K562 (cell line): ENCODE measurements around the gene GDF7. TPM values are rescaled to one million over a fixed set of nuclear protein-coding genes. Genes with fewer than 3 reads are reported as not detected.

Experiments
- ATAC-seq: fragments of 200-7000 bp; cut with Tn5 transposase; 3 replicates; pipeline ENCODE4 v1.9.1; 2020; ENCODE audit warnings: moderate library complexity
- BruUV-seq: library from RNA; stranded (reverse); fragments of 400-500 nt; replicated peaks from 2 replicates; lab custom pipeline; 2021; lab: Mats Ljungman, UMichigan
- CTCF ChIA-PET: fragments of 300-600 bp; formaldehyde crosslinking; extraction: SDS; loops from one replicate; lab custom pipeline; 2021; ENCODE audit warnings: low intra/inter-chr PET ratio; lab: Yijun Ruan, JAX
- POLR2A ChIA-PET: fragments of 300-600, 350-650 bp; sonication (Branson Sonifier 250); formaldehyde crosslinking; extraction: SDS; loops from one replicate; lab custom pipeline; 2021; ENCODE audit warnings: antibody characterized with exemption, inconsistent platforms; lab: Yijun Ruan, JAX
- DNase-seq, 4 experiments: peaks; one replicate each; pipeline versions ENCODE4 v3.0.0 to v3.0.0-alpha.2; 2011 to 2018; ENCODE audit warnings: low spot score in 3 of 4, mixed read lengths in 3 of 4; ENCODE audit errors: extremely low read depth in 1 of 4
- FAIRE-seq: peaks from 2 replicates; lab custom pipeline; 2011; peaks lifted over from hg19 to GRCh38; lab: Jason Lieb, UNC
- H2AFZ ChIP-seq: 2 replicates; pipeline ENCODE4 v1.6.0; 2011; ENCODE audit warnings: low read depth, low read length, control low read depth, inconsistent platforms
- H3K27ac ChIP-seq: fragments of 200-600 bp; 3 replicates; pipeline ENCODE4 v1.8.0; 2011; ENCODE audit warnings: low read depth, mild to moderate bottlenecking, control low read depth, inconsistent platforms, low read length, moderate library complexity, mixed read lengths; ENCODE audit errors: extremely low read depth
- H3K27me3 ChIP-seq, 2 experiments: fragments of 300-600 bp in 1 of 2; 2 replicates in 1 of 2; 3 replicates in 1 of 2; pipeline versions ENCODE4 v1.6.0 to v1.8.0; 2011; ENCODE audit warnings: inconsistent platforms in 2 of 2, low read length in 2 of 2, mild to moderate bottlenecking in 1 of 2, mixed read lengths in 1 of 2, moderate library complexity in 1 of 2; ENCODE audit not compliant: control insufficient read depth in 2 of 2, insufficient read depth in 2 of 2
- H3K36me3 ChIP-seq: fragments of 300-600 bp; 3 replicates; pipeline ENCODE4 v1.8.0; 2011; ENCODE audit warnings: mild to moderate bottlenecking, low read length, inconsistent platforms; ENCODE audit not compliant: control insufficient read depth, insufficient read depth
- H3K4me1 ChIP-seq, 2 experiments: fragments of 200-600 bp in 1 of 2; replicated peaks in 1 of 2; 2 replicates in 1 of 2; 3 replicates in 1 of 2; pipeline versions ENCODE4 v1.5.1 to v1.8.0; 2011; ENCODE audit warnings: inconsistent platforms in 2 of 2, low read length in 2 of 2, mild to moderate bottlenecking in 1 of 2, mixed read lengths in 1 of 2, moderate library complexity in 1 of 2; ENCODE audit not compliant: control insufficient read depth in 2 of 2, insufficient read depth in 2 of 2
- H3K4me2 ChIP-seq: 2 replicates; pipeline ENCODE4 v1.6.1; 2011; ENCODE audit warnings: low read length, control low read depth, inconsistent platforms, mixed read lengths; ENCODE audit not compliant: insufficient read depth
- H3K4me3 ChIP-seq: fragments of 200-600 bp; sonication (generic), shearing (Covaris generic); 2 replicates; pipeline ENCODE4 v1.5.1; 2016; ENCODE audit warnings: control low read depth, inconsistent platforms
- H3K79me2 ChIP-seq: fragments of 200-600 bp; 3 replicates; pipeline ENCODE4 v1.8.0; 2011; ENCODE audit warnings: low read length, inconsistent platforms; ENCODE audit not compliant: control insufficient read depth, insufficient read depth
- H3K9ac ChIP-seq, 2 experiments: 2 replicates each; pipeline versions ENCODE4 v1.6.0 to v1.6.1; 2011; ENCODE audit warnings: low read depth in 2 of 2, low read length in 2 of 2, control low read depth in 1 of 2, inconsistent platforms in 1 of 2, mild to moderate bottlenecking in 1 of 2, mixed read lengths in 1 of 2; ENCODE audit not compliant: insufficient read depth in 1 of 2
- H3K9me1 ChIP-seq: one replicate; pipeline ENCODE4 v1.6.0; 2011; ENCODE audit warnings: inconsistent platforms, mild to moderate bottlenecking, low read length, moderate library complexity; ENCODE audit not compliant: control insufficient read depth, insufficient read depth
- H3K9me3 ChIP-seq: replicated peaks from 2 replicates; pipeline ENCODE4 v1.5.1; 2011; ENCODE audit warnings: low read depth, low read length, inconsistent platforms; ENCODE audit not compliant: control insufficient read depth, insufficient read depth
- H4K20me1 ChIP-seq: replicated peaks from 2 replicates; pipeline ENCODE4 v1.6.1; 2011; ENCODE audit warnings: low read length, inconsistent platforms, mixed read lengths; ENCODE audit not compliant: control insufficient read depth, insufficient read depth
- BCLAF1 ChIP-seq, 2 experiments: fragments of 450-650 bp in 1 of 2; IDR thresholded peaks; 2 replicates each; pipeline ENCODE4 v1.6.1; 2011 to 2017; ENCODE audit warnings: low read depth in 2 of 2, antibody characterized with exemption in 1 of 2, borderline replicate concordance in 1 of 2, low read length in 1 of 2, mild to moderate bottlenecking in 1 of 2, mixed read lengths in 1 of 2; ENCODE audit not compliant: control insufficient read depth in 1 of 2
- ELF4 ChIP-seq: fragments of 450-650 bp; formaldehyde crosslinking; IDR thresholded peaks from 2 replicates; pipeline ENCODE4 v1.4.0; 2022; ENCODE audit warnings: missing genetic modification characterization
- ETV1 ChIP-seq: fragments of 450-650 bp; conservative IDR thresholded peaks from 2 replicates; pipeline ENCODE4 v1.6.1; 2016; ENCODE audit warnings: missing genetic modification characterization, control low read depth, low read depth, missing compliant biosample characterization
- FOS ChIP-seq: IDR thresholded peaks from 3 replicates; pipeline ENCODE4 v1.6.1; 2011; ENCODE audit not compliant: insufficient read length; ENCODE audit errors: extremely low read depth
- NCOA2 ChIP-seq, 2 experiments: fragments of 450-650 bp; IDR thresholded peaks; 2 replicates each; pipeline ENCODE4 v1.6.1; 2018; ENCODE audit warnings: mild to moderate bottlenecking in 2 of 2, moderate library complexity in 1 of 2; ENCODE audit not compliant: partially characterized antibody in 2 of 2
- PREB ChIP-seq: sonication (generic); formaldehyde crosslinking; IDR thresholded peaks from 2 replicates; pipeline ENCODE4 v1.8.1; 2023; ENCODE audit warnings: mild to moderate bottlenecking, missing genetic modification reagents
- RFX1 ChIP-seq: fragments of 450-650 bp; IDR thresholded peaks from 2 replicates; pipeline ENCODE4 v1.6.1; 2016; ENCODE audit warnings: mild to moderate bottlenecking, moderate library complexity
- ZNF23 ChIP-seq: fragments of 250-450 bp; sonication (Bioruptor Pico); IDR thresholded peaks from 2 replicates; pipeline ENCODE4 v1.4.0; 2020; ENCODE audit warnings: mild to moderate bottlenecking
- WGBS: fragments of 100-300 bp; shearing (Covaris generic); methylation state at CpG from one replicate; pipeline ENCODE4 v1.1.6; 2016; ENCODE audit warnings: low coverage, mixed read lengths; ENCODE audit not compliant: insufficient coverage; ENCODE audit errors: missing lambda C conversion rate; 5-methylcytosine and 5-hydroxymethylcytosine counted together
- in situ Hi-C: fragments of 300-500 bp; cut with MboI; formaldehyde crosslinking; loops from 4 replicates; pipeline ENCODE4 v1.15.0; 2018; ENCODE audit warnings: inconsistent platforms, mixed read lengths
- intact Hi-C: fragments of 100-400 bp; cut with micrococcal nuclease; formaldehyde crosslinking; loops from 2 replicates; pipeline ENCODE4 v1.14.2; 2022
- polyA plus RNA-seq, 8 experiments: library from polyadenylated mRNA; depleted of rRNA in 4 of 8; stranded (reverse) in 5 of 8; unstranded in 3 of 8; fragments of >200 nt; fragmentation: Nextera tagmentation in 2 of 8; fragmentation: Illumina TruSeq in 1 of 8; extraction: Ambion mirVana in 2 of 8; extraction: Trizol in 1 of 8; gene quantifications; 2 replicates each; pipeline versions ENCODE4 v1.2.1 to v1.2.3, GENCODE V29; 2011 to 2014; ENCODE audit warnings: inconsistent platforms in 1 of 8, missing spikeins in 1 of 8
- total RNA-seq, 7 experiments: library from RNA; depleted of rRNA in 6 of 7; stranded (reverse); fragments of >200 nt in 6 of 7; fragmentation: Illumina TruSeq in 2 of 7; extraction: Trizol in 2 of 7; gene quantifications; 2 replicates each; pipeline versions ENCODE4 v1.2.1 to v1.2.3, GENCODE V29; 2011 to 2021; ENCODE audit warnings: low replicate concordance in 1 of 7

GDF7 gene
- total and polyA plus RNA-seq, 9 of the 15 experiments (the other 6 are each of a cell fraction or from before 2014, with no cell fraction given), result 0.01 TPM; not detected in 7

GRCh38 chr2:20635113-20635510 is 31.8 kb upstream of the GDF7 start:
- Histone ChIP-seq H3K36me3 (no peaks in the 10 kb centered on the region), H4K20me1 (no peaks in the 10 kb centered on the region), H3K79me2 (no peaks in the 10 kb centered on the region), H3K9me3 (no peaks in the 10 kb centered on the region), H3K27me3 (no peaks in the 10 kb centered on the region), H3K9ac (no peak overlapping the region), H3K4me1 (peaks cover 0 to 13% of the 10 kb centered on the region in 2 experiments; a peak in 1 of 5 replicates), H3K4me3 (no peak overlapping the region), H3K27ac (no peak overlapping the region), H2AFZ (no peak overlapping the region), H3K9me1 (no peaks in the 10 kb centered on the region), H3K4me2 (no peak overlapping the region)
- intact Hi-C loops (loop anchor here (1.0 to 10.0 kb wide), 2 partner anchors 192 to 380 kb away; no protein-coding TSS in a partner anchor), in situ Hi-C loops (loop anchor here (5.0 to 10.0 kb wide), 2 partner anchors 193 to 540 kb away; no protein-coding TSS in a partner anchor)
- ChIA-PET CTCF (interaction anchor here (0.7 to 3.9 kb wide), 7 partner anchors 16 to 679 kb away, joined by 3 to 54 read pairs (median 6); partner anchors contain the start of gene HS1BP3), POLR2A (interaction anchor here (0.6 to 1.5 kb wide), 3 partner anchors 10 to 187 kb away, joined by 3 read pairs; no protein-coding TSS in a partner anchor)
- 60% methylated on average over 5 of the region's 5 CpGs for WGBS
- no peak for DNase-seq
- no peak for FAIRE-seq
- TF ChIP-seq NCOA2 (IDR thresholded peaks at IDR 0.05; ENCODE audit: partially characterized antibody in 2 of 2) (no peak), ELF4 (CRISPR knock-in tag) (no peak), ETV1 (no peak), RFX1 (no peak), PREB (CRISPR knock-in tag) (no peak), FOS (no peak), BCLAF1 (IDR thresholded peaks at IDR 0.05; ENCODE audit: borderline replicate concordance in 1 of 2, control insufficient read depth in 1 of 2, low read depth in 2 of 2, low read length in 1 of 2) (no peak), ZNF23 (CRISPR knock-in tag) (no peak)
- BruUV-seq, result no TSS peak
- no peak for ATAC-seq
